Thyroid gland (tissue), 4 donors: Measurements from ENCODE around the gene HNRNPL. TPM values are rescaled to one million over a fixed set of nuclear protein-coding genes. Genes with fewer than 3 reads are reported as not detected.
A peak's percentile ranks its signal among the peaks of the same experiment; 100 is the strongest.
"Not testable (repeated sequence)": the region's sequence is repeated elsewhere in the genome, so short reads cannot be mapped to it uniquely, and the experiment has no call there.

Experiments
- DNase-seq, 2 donors: peaks; one replicate each; pipeline ENCODE4 v3.0.0-alpha.2; 2019
- H3K27ac ChIP-seq, 3 donors: fragments of 200-600 bp; sonication (generic); 1 replicate in 2 of 3; 2 replicates in 1 of 3; pipeline ENCODE4 v1.5.1; 2016 to 2019; ENCODE audit warnings: mild to moderate bottlenecking in 1 of 3, moderate library complexity in 1 of 3
- H3K27me3 ChIP-seq: fragments of 200-600 bp; sonication (generic); one replicate; pipeline ENCODE4 v1.5.1; 2019
- H3K36me3 ChIP-seq, 2 donors: fragments of 200-600 bp; sonication (generic); one replicate each; pipeline ENCODE4 v1.5.1; 2016 to 2019
- H3K4me1 ChIP-seq, 2 donors: fragments of 200-600 bp; sonication (generic); one replicate each; pipeline ENCODE4 v1.5.1; 2017 to 2019
- H3K4me3 ChIP-seq, 3 donors: fragments of 200-600 bp; sonication (generic); replicated peaks in 1 of 3; 1 replicate in 2 of 3; 2 replicates in 1 of 3; pipeline ENCODE4 v1.5.1; 2016; ENCODE audit warnings: mild to moderate bottlenecking in 1 of 3
- H3K9me3 ChIP-seq: fragments of 200-600 bp; sonication (generic); one replicate; pipeline ENCODE4 v1.5.1; 2017
- CTCF ChIP-seq, 6 experiments: fragments of 200-600 bp in 3 of 6; fragments of 450-650 bp in 3 of 6; sonication (generic) in 3 of 6; IDR thresholded peaks; one replicate each; pipeline ENCODE4 v1.5.1; 2016 to 2019; ENCODE audit warnings: antibody characterized with exemption in 6 of 6, mild to moderate bottlenecking in 2 of 6, inconsistent platforms in 1 of 6, moderate library complexity in 1 of 6
- POLR2A ChIP-seq, 2 donors: fragments of 450-650 bp; IDR thresholded peaks; one replicate each; pipeline ENCODE4 v1.6.1; 2017; ENCODE audit warnings: antibody characterized with exemption in 2 of 2, mild to moderate bottlenecking in 2 of 2, moderate library complexity in 1 of 2
- WGBS, 2 donors: methylation state at CpG; one replicate each; pipeline ENCODE4 v1.1.5; 2017; 5-methylcytosine and 5-hydroxymethylcytosine counted together
- intact Hi-C: fragments of 100-400 bp; cut with DNase I; formaldehyde crosslinking; loops from one replicate; pipeline ENCODE4 v1.15.1; 2023
- total RNA-seq, 4 donors: library from RNA; depleted of rRNA; stranded (reverse); fragments of >200 nt; gene quantifications; one replicate each; pipeline ENCODE4 v1.2.3, GENCODE V29; 2016

The HNRNPL gene
- total RNA-seq, 4 donors from 2014 or later: 181 to 247 (median 232) TPM

GRCh38 chr19:38830039-38830733, 19.6 kb downstream of the HNRNPL start:
- WGBS, 2 donors: 81 to 85% methylated on average over 4 of the region's 4 CpGs
- intact Hi-C loops: no loop called here
- H3K36me3 ChIP-seq: peaks cover 24 to 25% of the 10 kb centered on the region in 2 donors
- DNase-seq: no peak
- no peaks in the 10 kb centered on the region for H3K9me3 ChIP-seq
- peak overlapping the region in 1 of 3 donors; percentile 86 for H3K4me3 ChIP-seq
- TF ChIP-seq POLR2A (IDR thresholded peaks at IDR 0.05): no peak
- TF ChIP-seq CTCF (IDR thresholded peaks at IDR 0.05): no peak
- no peaks in the 10 kb centered on the region for H3K27me3 ChIP-seq
- H3K4me1 ChIP-seq: peaks cover 2 to 29% of the 10 kb centered on the region in 2 donors
- no peak overlapping the region for H3K27ac ChIP-seq

- H3K27ac ChIP-seq, H3K4me3 ChIP-seq, DNase-seq, H3K9me3 ChIP-seq, H3K27me3 ChIP-seq: not testable (repeated sequence)
- H3K4me1 ChIP-seq: peaks cover 2 to 29% of the 10 kb centered on the region in 2 donors
- intact Hi-C loops: loop anchor here (10.0 kb wide), 1 partner anchor 54 kb away; the partner anchor contains the start of gene LGALS7
- 92 to 94% methylated on average over 7 of the region's 7 CpGs for WGBS, 2 donors
- H3K36me3 ChIP-seq: peaks cover 24 to 25% of the 10 kb centered on the region in 2 donors
Observed at GRCh38 chr19:38829203-38829602, 20.6 kb downstream of the HNRNPL start.

GRCh38 chr19:38826856-38827551, 22.8 kb downstream of the HNRNPL start:
- intact Hi-C loops: loop anchor here (10.0 kb wide), 1 partner anchor 52 kb away; the partner anchor contains the start of gene LGALS7
- 69 to 79% methylated on average over 6 of the region's 6 CpGs for WGBS, 2 donors
- TF ChIP-seq POLR2A (IDR thresholded peaks at IDR 0.05): no peak
- no peak for TF ChIP-seq CTCF (IDR thresholded peaks at IDR 0.05)
- no peaks in the 10 kb centered on the region for H3K9me3 ChIP-seq
- H3K4me3 ChIP-seq: no peak overlapping the region
- no peak overlapping the region for H3K27ac ChIP-seq
- DNase-seq: no peak
- no peaks in the 10 kb centered on the region for H3K27me3 ChIP-seq
- H3K4me1 ChIP-seq: peaks cover 2 to 19% of the 10 kb centered on the region in 2 donors
- peaks cover 25 to 33% of the 10 kb centered on the region in 2 donors for H3K36me3 ChIP-seq

GRCh38 chr19:38825936-38826335, 23.9 kb downstream of the HNRNPL start:
- not testable (repeated sequence) for H3K27ac ChIP-seq
- 94 to 95% methylated on average over 7 of the region's 7 CpGs for WGBS, 2 donors

GRCh38 chr19:38821230-38821825, 28.5 kb downstream of the HNRNPL start:
- not testable (repeated sequence) for DNase-seq, H3K27ac ChIP-seq, H3K4me1 ChIP-seq, H3K9me3 ChIP-seq, H3K4me3 ChIP-seq, H3K27me3 ChIP-seq
- intact Hi-C loops: loop anchor here (10.0 kb wide), 1 partner anchor 47 kb away; the partner anchor contains the start of gene LGALS7
- 89 to 98% methylated on average over 10 of the region's 29 CpGs for WGBS, 2 donors
- H3K36me3 ChIP-seq: peaks cover 19 to 21% of the 10 kb centered on the region in 2 donors

More at GRCh38 chr19:38825936-38826335, 23.9 kb downstream of the HNRNPL start:
- peaks cover 25 to 33% of the 10 kb centered on the region in 2 donors for H3K36me3 ChIP-seq
- H3K4me1 ChIP-seq: peaks cover under 1 to 18% of the 10 kb centered on the region in 2 donors
- not testable (repeated sequence) for H3K27me3 ChIP-seq, H3K9me3 ChIP-seq, H3K4me3 ChIP-seq, DNase-seq
- intact Hi-C loops: loop anchor here (10.0 kb wide), 1 partner anchor 51 kb away; the partner anchor contains the start of gene LGALS7

- H3K27ac ChIP-seq: no peak overlapping the region
- peaks cover 0 to 8% of the 10 kb centered on the region in 2 donors for H3K4me1 ChIP-seq
- DNase-seq: peak; percentile 14 to 44
- H3K27me3 ChIP-seq: no peaks in the 10 kb centered on the region
- H3K4me3 ChIP-seq: no peak overlapping the region
- intact Hi-C loops: no loop called here
- no peaks in the 10 kb centered on the region for H3K9me3 ChIP-seq
- TF ChIP-seq CTCF (IDR thresholded peaks at IDR 0.05) (no peak), POLR2A (IDR thresholded peaks at IDR 0.05) (no peak)
- 85 to 90% methylated on average over 13 of the region's 13 CpGs for WGBS, 2 donors
- peaks cover 32 to 34% of the 10 kb centered on the region in 2 donors for H3K36me3 ChIP-seq
Observed at GRCh38 chr19:38819231-38819920, 30.4 kb downstream of the HNRNPL start.
